Measurements from ENCODE around the gene NR3C1.

Gene NR3C1

GRCh38 chr5:143343042-143343441, 60.4 kb downstream of the NR3C1 start:
- Histone ChIP-seq H3K9me3 (ENCODE audit: control insufficient read depth, low read length) (no peaks in the 10 kb centered on the region), H3K4me1 (ENCODE audit: control insufficient read depth, insufficient read depth, low read depth, low read length) (no peaks in the 10 kb centered on the region), H3K4ac (ENCODE audit: low read depth in 1 of 2, low read length in 2 of 2) (no peak overlapping the region)

DNA sequence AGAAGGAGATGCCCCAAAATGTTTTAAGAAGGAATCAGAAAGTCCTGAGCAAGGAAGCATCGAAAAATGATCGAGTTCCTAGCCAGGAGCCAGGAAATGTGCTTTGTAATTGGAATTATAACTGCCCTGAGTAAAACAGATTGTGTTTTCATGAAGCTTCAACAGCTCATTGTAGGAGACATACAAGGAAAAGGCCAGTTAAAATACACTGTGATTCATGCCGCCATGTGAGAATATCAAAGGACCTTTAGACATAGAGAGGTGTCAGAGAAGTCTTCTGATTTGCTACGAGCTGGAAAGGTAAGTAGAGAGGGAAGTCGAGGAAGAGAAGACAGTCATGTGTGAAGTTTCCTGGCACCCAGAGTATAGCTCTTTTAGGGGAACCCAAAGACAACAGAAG, 60.9 kb downstream of the NR3C1 start:
- 98% methylated on average over 4 of the region's 5 CpGs for WGBS
- H3K14ac ChIP-seq (ENCODE audit: low read length in 2 of 2) = no peak overlapping the region

More at GRCh38 chr5:143343042-143343441, 60.4 kb downstream of the NR3C1 start:
- H3K18ac ChIP-seq (ENCODE audit: low read depth in 1 of 2, low read length in 2 of 2) = no peak overlapping the region
- no peak overlapping the region for H3K4me3 ChIP-seq (ENCODE audit: insufficient read depth in 1 of 2, low read depth in 1 of 2, low read length in 2 of 2)
- no peak overlapping the region for H4K91ac ChIP-seq (ENCODE audit: low read length)
- no peak overlapping the region for H3K23ac ChIP-seq (ENCODE audit: low read length in 2 of 2)
- H2BK15ac ChIP-seq (ENCODE audit: low read depth, poor library complexity, severe bottlenecking) = no peak overlapping the region
- H3K14ac ChIP-seq (ENCODE audit: low read length in 2 of 2) = no peak overlapping the region
- no peak overlapping the region for H3K27ac ChIP-seq (ENCODE audit: low read length, poor library complexity, severe bottlenecking)
- H3K79me1 ChIP-seq (replicated peaks; ENCODE audit: low read length, poor library complexity, severe bottlenecking) = peaks cover 20% of the 10 kb centered on the region
- no peak overlapping the region for H2AFZ ChIP-seq (ENCODE audit: low read depth, low read length)
- no peak overlapping the region for H3K9ac ChIP-seq (ENCODE audit: low read length)
- H2BK12ac ChIP-seq (ENCODE audit: low read length in 2 of 2) = no peak overlapping the region
- H3K4me2 ChIP-seq (ENCODE audit: low read length, poor library complexity, severe bottlenecking) = no peak overlapping the region
- 100% methylated on average over 1 of the region's 2 CpGs for WGBS
- H2BK120ac ChIP-seq (ENCODE audit: low read depth, low read length) = no peak overlapping the region
- H2BK5ac ChIP-seq (ENCODE audit: low read depth, low read length, poor library complexity, severe bottlenecking) = no peak overlapping the region
- DNase-seq = no peak
- H3K27me3 ChIP-seq (ENCODE audit: control insufficient read depth in 1 of 2, insufficient read depth in 1 of 2, low read length in 2 of 2) = no peaks in the 10 kb centered on the region
- H4K8ac ChIP-seq (ENCODE audit: low read length) = no peak overlapping the region
- peak overlapping the region; percentile 65 for H2AK5ac ChIP-seq (ENCODE audit: low read length, severe bottlenecking)
- peaks cover 5 to 20% of the 10 kb centered on the region in 2 experiments for H3K36me3 ChIP-seq (ENCODE audit: control insufficient read depth in 1 of 2, insufficient read depth in 2 of 2, low read depth in 1 of 2, low read length in 2 of 2)

DNA sequence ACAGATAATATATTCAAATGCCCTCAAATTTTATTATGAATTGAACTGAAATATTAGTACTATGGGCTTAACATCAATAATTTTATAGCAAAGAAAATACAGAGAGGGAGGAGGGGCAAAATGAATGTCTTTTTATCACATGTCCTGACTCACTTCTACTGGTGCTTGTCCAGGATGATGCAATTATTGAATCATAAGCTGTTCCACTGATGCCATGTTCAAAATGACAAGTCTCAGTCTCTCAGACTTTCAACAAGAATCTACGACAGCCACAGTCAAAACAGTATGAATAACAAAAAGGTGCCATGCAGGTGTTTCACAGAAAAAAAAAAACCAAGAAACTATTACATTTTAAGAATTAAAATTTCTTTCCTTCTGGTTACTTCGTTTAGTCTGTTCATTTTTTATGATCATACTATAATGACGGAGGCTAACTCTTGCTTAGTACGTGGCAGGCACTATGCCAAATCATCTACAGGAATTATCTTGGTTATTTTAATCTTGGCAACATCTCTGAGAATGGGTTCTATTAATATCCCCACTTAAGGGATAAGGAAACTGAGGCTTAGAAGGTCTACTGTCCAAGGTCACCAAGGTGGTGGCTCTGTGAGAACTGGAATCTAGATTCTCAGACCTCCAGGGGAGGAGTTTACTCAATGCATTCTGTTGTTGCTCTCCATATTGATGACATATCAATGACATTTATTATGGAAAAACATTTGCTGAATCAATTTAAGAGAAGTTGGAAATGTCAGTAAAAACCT, 61.5 kb downstream of the NR3C1 start:
- Histone ChIP-seq H3K27ac (ENCODE audit: low read length, poor library complexity, severe bottlenecking) (no peak overlapping the region), H3K9me3 (ENCODE audit: control insufficient read depth, low read length) (no peaks in the 10 kb centered on the region), H2BK15ac (ENCODE audit: low read depth, poor library complexity, severe bottlenecking) (no peak overlapping the region), H3K4me1 (ENCODE audit: control insufficient read depth, insufficient read depth, low read depth, low read length) (no peaks in the 10 kb centered on the region), H4K91ac (ENCODE audit: low read length) (no peak overlapping the region), H3K23ac (ENCODE audit: low read length in 2 of 2) (no peak overlapping the region), H2BK120ac (ENCODE audit: low read depth, low read length) (no peak overlapping the region), H3K36me3 (ENCODE audit: control insufficient read depth in 1 of 2, insufficient read depth in 2 of 2, low read depth in 1 of 2, low read length in 2 of 2) (peaks cover 5 to 22% of the 10 kb centered on the region in 2 experiments), H2BK5ac (ENCODE audit: low read depth, low read length, poor library complexity, severe bottlenecking) (no peak overlapping the region), H3K79me1 (replicated peaks; ENCODE audit: low read length, poor library complexity, severe bottlenecking) (peaks cover 15% of the 10 kb centered on the region), H3K4ac (ENCODE audit: low read depth in 1 of 2, low read length in 2 of 2) (no peak overlapping the region), H2BK12ac (ENCODE audit: low read length in 2 of 2) (no peak overlapping the region), H3K14ac (ENCODE audit: low read length in 2 of 2) (no peak overlapping the region), H3K4me3 (ENCODE audit: insufficient read depth in 1 of 2, low read depth in 1 of 2, low read length in 2 of 2) (no peak overlapping the region), H3K27me3 (ENCODE audit: control insufficient read depth in 1 of 2, insufficient read depth in 1 of 2, low read length in 2 of 2) (no peaks in the 10 kb centered on the region), H3K9ac (ENCODE audit: low read length) (peak overlapping the region; percentile 79), H3K4me2 (ENCODE audit: low read length, poor library complexity, severe bottlenecking) (no peak overlapping the region), H4K8ac (ENCODE audit: low read length) (no peak overlapping the region), H2AFZ (ENCODE audit: low read depth, low read length) (no peak overlapping the region), H2AK5ac (ENCODE audit: low read length, severe bottlenecking) (no peak overlapping the region), H3K18ac (ENCODE audit: low read depth in 1 of 2, low read length in 2 of 2) (no peak overlapping the region)
- DNase-seq = peak; percentile 45
- WGBS = 92% methylated on average over 1 of the region's 4 CpGs

More for the DNA sequence above, 60.9 kb downstream of the NR3C1 start:
- H3K27ac ChIP-seq (ENCODE audit: low read length, poor library complexity, severe bottlenecking) = no peak overlapping the region
- no peak overlapping the region for H2BK12ac ChIP-seq (ENCODE audit: low read length in 2 of 2)
- H3K36me3 ChIP-seq (ENCODE audit: control insufficient read depth in 1 of 2, insufficient read depth in 2 of 2, low read depth in 1 of 2, low read length in 2 of 2) = peaks cover 5 to 22% of the 10 kb centered on the region in 2 experiments
- no peaks in the 10 kb centered on the region for H3K9me3 ChIP-seq (ENCODE audit: control insufficient read depth, low read length)
- no peak overlapping the region for H3K18ac ChIP-seq (ENCODE audit: low read depth in 1 of 2, low read length in 2 of 2)
- H3K4me2 ChIP-seq (ENCODE audit: low read length, poor library complexity, severe bottlenecking) = no peak overlapping the region
- H2AFZ ChIP-seq (ENCODE audit: low read depth, low read length) = no peak overlapping the region
- no peak overlapping the region for H2BK15ac ChIP-seq (ENCODE audit: low read depth, poor library complexity, severe bottlenecking)
- no peak overlapping the region for H3K4me3 ChIP-seq (ENCODE audit: insufficient read depth in 1 of 2, low read depth in 1 of 2, low read length in 2 of 2)
- no peak overlapping the region for H4K91ac ChIP-seq (ENCODE audit: low read length)
- H4K8ac ChIP-seq (ENCODE audit: low read length) = no peak overlapping the region
- peak overlapping the region; percentile 79 for H3K9ac ChIP-seq (ENCODE audit: low read length)
- H3K23ac ChIP-seq (ENCODE audit: low read length in 2 of 2) = no peak overlapping the region
- no peak for DNase-seq
- no peaks in the 10 kb centered on the region for H3K4me1 ChIP-seq (ENCODE audit: control insufficient read depth, insufficient read depth, low read depth, low read length)
- H2BK5ac ChIP-seq (ENCODE audit: low read depth, low read length, poor library complexity, severe bottlenecking) = no peak overlapping the region
- peaks cover 15% of the 10 kb centered on the region for H3K79me1 ChIP-seq (replicated peaks; ENCODE audit: low read length, poor library complexity, severe bottlenecking)
- no peaks in the 10 kb centered on the region for H3K27me3 ChIP-seq (ENCODE audit: control insufficient read depth in 1 of 2, insufficient read depth in 1 of 2, low read length in 2 of 2)
- H3K4ac ChIP-seq (ENCODE audit: low read depth in 1 of 2, low read length in 2 of 2) = no peak overlapping the region
- H2AK5ac ChIP-seq (ENCODE audit: low read length, severe bottlenecking) = no peak overlapping the region
- H2BK120ac ChIP-seq (ENCODE audit: low read depth, low read length) = no peak overlapping the region

GRCh38 chr5:143340891-143341685, 62.4 kb downstream of the NR3C1 start:
- Histone ChIP-seq H3K4me3 (ENCODE audit: insufficient read depth in 1 of 2, low read depth in 1 of 2, low read length in 2 of 2) (no peak overlapping the region), H2BK5ac (ENCODE audit: low read depth, low read length, poor library complexity, severe bottlenecking) (no peak overlapping the region), H3K4ac (ENCODE audit: low read depth in 1 of 2, low read length in 2 of 2) (no peak overlapping the region), H4K8ac (ENCODE audit: low read length) (no peak overlapping the region), H2AFZ (ENCODE audit: low read depth, low read length) (no peak overlapping the region), H2AK5ac (ENCODE audit: low read length, severe bottlenecking) (peak overlapping the region; percentile 36), H3K4me2 (ENCODE audit: low read length, poor library complexity, severe bottlenecking) (no peak overlapping the region), H3K9me3 (ENCODE audit: control insufficient read depth, low read length) (no peaks in the 10 kb centered on the region), H3K27ac (ENCODE audit: low read length, poor library complexity, severe bottlenecking) (no peak overlapping the region), H3K18ac (ENCODE audit: low read depth in 1 of 2, low read length in 2 of 2) (no peak overlapping the region), H2BK12ac (ENCODE audit: low read length in 2 of 2) (no peak overlapping the region), H2BK15ac (ENCODE audit: low read depth, poor library complexity, severe bottlenecking) (no peak overlapping the region), H3K23ac (ENCODE audit: low read length in 2 of 2) (no peak overlapping the region), H3K79me1 (replicated peaks; ENCODE audit: low read length, poor library complexity, severe bottlenecking) (peaks cover 18% of the 10 kb centered on the region), H3K36me3 (ENCODE audit: control insufficient read depth in 1 of 2, insufficient read depth in 2 of 2, low read depth in 1 of 2, low read length in 2 of 2) (peaks cover 5 to 22% of the 10 kb centered on the region in 2 experiments), H4K91ac (ENCODE audit: low read length) (no peak overlapping the region), H3K27me3 (ENCODE audit: control insufficient read depth in 1 of 2, insufficient read depth in 1 of 2, low read length in 2 of 2) (no peaks in the 10 kb centered on the region), H2BK120ac (ENCODE audit: low read depth, low read length) (no peak overlapping the region), H3K9ac (ENCODE audit: low read length) (peak overlapping the region; percentile 79), H3K4me1 (ENCODE audit: control insufficient read depth, insufficient read depth, low read depth, low read length) (no peaks in the 10 kb centered on the region), H3K14ac (ENCODE audit: low read length in 2 of 2) (no peak overlapping the region)
- WGBS = no CpG with 5 or more reads among the region's 3 CpGs
- DNase-seq = no peak

Measured in mesenchymal stem cell (in vitro differentiated cells and primary cell).